ENCODE measurements around the gene CBARP.

DNA sequence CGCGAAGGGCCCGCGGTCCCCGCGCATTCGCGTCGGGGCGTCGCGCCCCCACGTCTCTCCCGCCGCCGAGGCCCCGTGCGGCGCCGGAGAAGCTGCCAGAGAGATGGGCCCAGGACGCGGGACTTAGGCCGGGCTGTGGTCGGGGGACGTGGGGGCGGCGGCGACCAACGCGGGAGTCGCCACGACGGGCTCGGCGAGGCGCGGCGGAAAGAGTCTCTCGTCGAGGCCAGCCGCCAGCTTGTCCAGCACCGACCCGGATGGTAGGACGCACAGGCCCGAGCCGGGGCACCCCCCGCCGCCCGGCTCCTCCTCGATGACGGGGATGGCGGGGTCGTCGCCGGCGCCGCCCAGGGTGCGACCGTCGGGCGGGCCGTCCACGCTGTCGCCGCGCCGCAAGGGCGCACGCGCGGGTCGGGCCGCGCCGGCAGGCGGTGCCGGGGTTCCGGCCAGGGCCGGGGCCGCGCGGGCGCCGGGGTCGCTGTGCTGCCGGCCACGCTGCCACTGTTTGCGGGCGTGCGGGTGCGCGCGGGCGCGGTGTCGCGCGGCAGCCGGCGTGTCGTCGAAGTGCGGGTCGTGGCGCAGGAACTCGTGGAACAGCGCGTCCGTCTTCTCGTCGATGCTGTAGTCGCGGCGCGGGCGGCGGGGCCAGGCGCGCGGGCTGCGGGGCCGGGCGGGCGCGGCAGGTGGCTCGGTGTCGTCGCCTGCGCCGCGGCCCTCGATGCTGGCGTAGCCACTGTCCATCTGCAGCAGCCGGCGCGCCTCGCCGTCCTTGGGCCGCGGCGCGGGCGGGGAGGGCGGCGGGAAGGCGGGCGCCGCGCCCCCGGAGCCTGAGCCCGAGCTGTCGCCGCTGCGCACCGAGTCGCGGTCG is 8.5 kb downstream of the CBARP start:
- TF ChIP-seq, protein P1, sequence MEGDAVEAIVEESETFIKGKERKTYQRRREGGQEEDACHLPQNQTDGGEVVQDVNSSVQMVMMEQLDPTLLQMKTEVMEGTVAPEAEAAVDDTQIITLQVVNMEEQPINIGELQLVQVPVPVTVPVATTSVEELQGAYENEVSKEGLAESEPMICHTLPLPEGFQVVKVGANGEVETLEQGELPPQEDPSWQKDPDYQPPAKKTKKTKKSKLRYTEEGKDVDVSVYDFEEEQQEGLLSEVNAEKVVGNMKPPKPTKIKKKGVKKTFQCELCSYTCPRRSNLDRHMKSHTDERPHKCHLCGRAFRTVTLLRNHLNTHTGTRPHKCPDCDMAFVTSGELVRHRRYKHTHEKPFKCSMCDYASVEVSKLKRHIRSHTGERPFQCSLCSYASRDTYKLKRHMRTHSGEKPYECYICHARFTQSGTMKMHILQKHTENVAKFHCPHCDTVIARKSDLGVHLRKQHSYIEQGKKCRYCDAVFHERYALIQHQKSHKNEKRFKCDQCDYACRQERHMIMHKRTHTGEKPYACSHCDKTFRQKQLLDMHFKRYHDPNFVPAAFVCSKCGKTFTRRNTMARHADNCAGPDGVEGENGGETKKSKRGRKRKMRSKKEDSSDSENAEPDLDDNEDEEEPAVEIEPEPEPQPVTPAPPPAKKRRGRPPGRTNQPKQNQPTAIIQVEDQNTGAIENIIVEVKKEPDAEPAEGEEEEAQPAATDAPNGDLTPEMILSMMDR (IDR thresholded peaks at IDR 0.05; ENCODE audit: insufficient read depth, low read length, poor library complexity, severe bottlenecking) = no peak
- TF ChIP-seq EZH2phosphoT487 (conservative IDR thresholded peaks at IDR 0.05; ENCODE audit: low read length) = no peak

All from SU-DHL-6 (cell line).